GM12878 (cell line): ENCODE measurements around the gene FOXP4. TPM values are rescaled to one million over a fixed set of nuclear protein-coding genes. Genes with fewer than 3 reads are reported as not detected.

Source experiments
- ATAC-seq: fragments of 200-7000 bp; cut with Tn5 transposase; 3 replicates; pipeline ENCODE4 v1.9.1; 2020; ENCODE audit warnings: mild to moderate bottlenecking, moderate library complexity
- BruUV-seq: library from RNA; stranded (reverse); fragments of 400-500 nt; replicated peaks from 2 replicates; lab custom pipeline; 2021; lab: Mats Ljungman, UMichigan
- CTCF ChIA-PET: fragments of 300-600 bp; sonication (Branson Sonifier 250); formaldehyde crosslinking; extraction: SDS; loops from one replicate; lab custom pipeline; 2021; ENCODE audit warnings: inconsistent platforms; lab: Yijun Ruan, JAX
- POLR2A ChIA-PET: fragments of 350-600 bp; formaldehyde crosslinking; extraction: SDS; loops from one replicate; lab custom pipeline; 2021; ENCODE audit warnings: inconsistent platforms; lab: Charles Lee
- RAD21 ChIA-PET: fragments of 300-600 bp; sonication (Branson Sonifier 250); formaldehyde crosslinking; loops from one replicate; lab custom pipeline; 2023; ENCODE audit warnings: antibody characterized with exemption; ENCODE audit not compliant: unreplicated experiment; lab: Charles Lee
- SMC1A ChIA-PET: fragments of 300-600 bp; sonication (Branson Sonifier 250); formaldehyde crosslinking; loops from one replicate; lab custom pipeline; 2023; ENCODE audit not compliant: unreplicated experiment, uncharacterized antibody; lab: Charles Lee
- DNase-seq: peaks from one replicate; pipeline ENCODE4 v3.0.0-alpha.2; 2011; ENCODE audit warnings: low read depth, low spot score
- FAIRE-seq: peaks from 3 replicates; lab custom pipeline; 2011; peaks lifted over from hg19 to GRCh38; lab: Jason Lieb, UNC
- H2AFZ ChIP-seq: 2 replicates; pipeline ENCODE4 v1.6.0; 2011; ENCODE audit warnings: low read depth, low read length, control low read depth; ENCODE audit not compliant: control insufficient read depth
- H3K27ac ChIP-seq: 2 replicates; pipeline ENCODE4 v1.5.1; 2011; ENCODE audit warnings: control low read depth; ENCODE audit not compliant: control insufficient read depth, insufficient read depth
- H3K27me3 ChIP-seq, 2 experiments: replicated peaks in 1 of 2; 2 replicates each; pipeline versions ENCODE4 v1.6.0 to v1.6.1; 2011; ENCODE audit warnings: low read length in 1 of 2; ENCODE audit not compliant: control insufficient read depth in 2 of 2, insufficient read depth in 2 of 2
- H3K36me3 ChIP-seq, 2 experiments: 2 replicates each; pipeline ENCODE4 v1.5.1; 2011; ENCODE audit warnings: low read length in 1 of 2; ENCODE audit not compliant: control insufficient read depth in 2 of 2, insufficient read depth in 2 of 2
- H3K4me1 ChIP-seq: 2 replicates; pipeline ENCODE4 v1.6.1; 2011; ENCODE audit warnings: mild to moderate bottlenecking, low read length, moderate library complexity, mixed read lengths; ENCODE audit not compliant: control insufficient read depth, insufficient read depth
- H3K4me2 ChIP-seq: 2 replicates; pipeline ENCODE4 v1.6.0; 2011; ENCODE audit warnings: control low read depth; ENCODE audit not compliant: control insufficient read depth, insufficient read depth
- H3K4me3 ChIP-seq: fragments of 200-600 bp; sonication (generic); 2 replicates; pipeline ENCODE4 v1.5.1; 2016
- H3K79me2 ChIP-seq: 2 replicates; pipeline ENCODE4 v1.6.0; 2011; ENCODE audit warnings: low read length; ENCODE audit not compliant: control insufficient read depth, insufficient read depth
- H3K9ac ChIP-seq: 2 replicates; pipeline ENCODE4 v1.8.0; 2011; ENCODE audit warnings: low read length, control low read depth, mixed read lengths; ENCODE audit not compliant: control insufficient read depth, insufficient read depth
- H3K9me3 ChIP-seq: replicated peaks from 3 replicates; pipeline ENCODE4 v1.5.1; 2011; ENCODE audit warnings: mild to moderate bottlenecking, low read length; ENCODE audit not compliant: control insufficient read depth, insufficient read depth
- H4K20me1 ChIP-seq: 2 replicates; pipeline ENCODE4 v1.6.0; 2011; ENCODE audit not compliant: control insufficient read depth, insufficient read depth
- BRCA1 ChIP-seq: IDR thresholded peaks from 2 replicates; pipeline ENCODE4 v1.6.1; 2011; ENCODE audit warnings: low read depth, low read length, improper control_type of control experiment
- CBFB ChIP-seq: IDR thresholded peaks from 2 replicates; pipeline ENCODE4 v1.6.1; 2016; ENCODE audit warnings: antibody characterized with exemption, low read depth
- CEBPB ChIP-seq, 2 experiments: fragments of 150-350 bp in 1 of 2; IDR thresholded peaks; 2 replicates each; pipeline ENCODE4 v1.6.1; 2012 to 2014; ENCODE audit warnings: low read depth in 2 of 2, low read length in 2 of 2, borderline replicate concordance in 1 of 2, inconsistent platforms in 1 of 2
- CHD2 ChIP-seq: IDR thresholded peaks from 2 replicates; pipeline ENCODE4 v1.6.1; 2011; ENCODE audit warnings: low read depth, low read length, improper control_type of control experiment, borderline replicate concordance
- EGR1 ChIP-seq, 2 experiments: IDR thresholded peaks; 1 replicate in 1 of 2; 2 replicates in 1 of 2; pipeline ENCODE4 v1.6.1; 2011 to 2012; ENCODE audit warnings: low read depth in 2 of 2, low read length in 2 of 2, borderline replicate concordance in 1 of 2, mild to moderate bottlenecking in 1 of 2, moderate library complexity in 1 of 2
- ELK1 ChIP-seq: IDR thresholded peaks from 2 replicates; pipeline ENCODE4 v1.6.1; 2012; ENCODE audit warnings: low read depth, low read length, improper control_type of control experiment
- GATAD2B ChIP-seq: fragments of 450-650 bp; conservative IDR thresholded peaks from 2 replicates; pipeline ENCODE4 v1.6.1; 2017; ENCODE audit warnings: low read depth, mild to moderate bottlenecking, moderate library complexity
- LARP7 ChIP-seq: fragments of 450-650 bp; IDR thresholded peaks from 2 replicates; pipeline ENCODE4 v1.6.1; 2017; ENCODE audit warnings: mild to moderate bottlenecking
- POLR2A ChIP-seq: IDR thresholded peaks from 2 replicates; pipeline ENCODE4 v1.6.1; 2011; ENCODE audit warnings: low read depth, mild to moderate bottlenecking, low read length
- ZNF592 ChIP-seq: fragments of 450-650 bp; IDR thresholded peaks from 2 replicates; pipeline ENCODE4 v1.6.1; 2017; ENCODE audit warnings: mild to moderate bottlenecking, moderate library complexity
- ZNF687 ChIP-seq: fragments of 450-650 bp; IDR thresholded peaks from 2 replicates; pipeline ENCODE4 v1.6.1; 2017; ENCODE audit warnings: mild to moderate bottlenecking, moderate library complexity
- WGBS: methylation state at CpG from one replicate; pipeline ENCODE4 v1.1.6; 2016; ENCODE audit warnings: low lambda C conversion rate; ENCODE audit not compliant: insufficient replicate concordance, insufficient coverage; ENCODE audit errors: missing lambda C conversion rate; 5-methylcytosine and 5-hydroxymethylcytosine counted together
- in situ Hi-C: fragments of 300-500 bp; cut with MboI; formaldehyde crosslinking; loops from 9 replicates; pipeline ENCODE4 v1.14.3; 2018; ENCODE audit warnings: mixed read lengths
- intact Hi-C: fragments of 100-400 bp; cut with micrococcal nuclease; formaldehyde crosslinking; loops from one replicate; pipeline ENCODE4 v1.14.2; 2022; ENCODE audit not compliant: unreplicated experiment
- polyA plus RNA-seq, 11 experiments: library from polyadenylated mRNA; depleted of rRNA in 4 of 11; unstranded in 6 of 11; stranded (reverse) in 5 of 11; fragments of >200 nt; fragmentation: Nextera tagmentation in 4 of 11; fragmentation: Illumina TruSeq in 1 of 11; extraction: Ambion mirVana in 4 of 11; extraction: Trizol in 1 of 11; gene quantifications; 1 replicate in 1 of 11; 2 replicates in 10 of 11; pipeline versions ENCODE4 v1.2.1 to v1.2.3, GENCODE V29; 2011 to 2016; ENCODE audit warnings: inconsistent platforms in 2 of 11, missing spikeins in 2 of 11, low read depth in 1 of 11
- total RNA-seq, 4 experiments: library from RNA; depleted of rRNA in 3 of 4; stranded (reverse); fragments of >200 nt in 3 of 4; fragmentation: Illumina TruSeq in 1 of 4; extraction: Trizol in 1 of 4; gene quantifications; 2 replicates each; pipeline versions ENCODE4 v1.2.1 to v1.2.3, GENCODE V29; 2013 to 2021

FOXP4 gene
- total and polyA plus RNA-seq, 10 of the 15 experiments (the other 5 are each of a cell fraction or from before 2014, with no cell fraction given) = 0.31 to 46.1 (median 2.3) TPM

DNA sequence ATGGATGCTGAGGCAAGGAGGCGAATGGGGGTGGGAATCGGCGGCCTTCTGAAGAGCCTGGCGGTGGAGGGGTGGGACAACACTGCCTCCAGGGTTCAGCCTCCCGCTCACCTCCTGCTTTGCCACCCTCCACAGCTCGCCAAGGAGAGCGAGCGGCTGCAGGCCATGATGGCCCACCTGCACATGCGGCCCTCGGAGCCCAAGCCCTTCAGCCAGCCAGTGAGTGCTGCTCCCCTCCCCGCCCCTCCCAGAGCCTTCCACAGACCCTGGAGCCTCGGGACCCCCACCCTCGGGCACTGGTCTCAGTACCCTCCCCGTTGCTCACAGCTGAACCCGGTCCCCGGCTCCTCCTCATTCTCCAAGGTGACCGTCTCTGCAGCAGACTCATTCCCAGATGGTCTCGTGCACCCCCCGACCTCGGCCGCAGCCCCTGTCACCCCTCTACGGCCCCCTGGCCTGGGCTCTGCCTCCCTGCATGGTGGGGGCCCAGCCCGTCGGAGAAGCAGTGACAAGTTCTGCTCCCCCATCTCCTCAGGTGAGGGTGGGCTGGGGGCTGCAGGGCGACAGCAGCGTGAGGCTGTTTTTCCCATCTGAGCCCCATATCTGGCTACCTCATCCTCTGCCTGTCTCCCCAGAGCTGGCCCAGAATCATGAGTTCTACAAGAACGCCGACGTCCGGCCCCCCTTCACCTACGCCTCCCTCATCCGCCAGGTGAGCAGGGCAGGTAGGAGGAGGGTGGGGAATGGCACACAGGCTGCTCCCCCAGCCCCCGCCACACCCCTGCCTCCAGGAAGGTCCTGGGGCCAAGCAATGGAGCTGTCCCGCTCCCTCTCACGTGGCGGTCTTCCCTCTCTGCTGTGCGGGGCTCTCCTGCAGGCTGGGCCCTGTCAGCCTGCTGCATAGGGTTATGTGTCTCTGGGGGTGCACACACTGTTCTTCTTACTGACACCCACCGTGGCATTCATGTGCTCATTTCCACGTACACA lies 43.7 kb downstream of the FOXP4 start:
- no TSS peak for BruUV-seq
- Histone ChIP-seq H3K4me3 (no peak overlapping the region), H3K79me2 (no peaks in the 10 kb centered on the region), H3K27ac (no peak overlapping the region), H2AFZ (no peak overlapping the region), H4K20me1 (no peaks in the 10 kb centered on the region), H3K27me3 (no peaks in the 10 kb centered on the region), H3K36me3 (peaks cover 0 to 19% of the 10 kb centered on the region in 2 experiments; a peak in 3 of 4 replicates), H3K4me2 (no peak overlapping the region), H3K4me1 (no peaks in the 10 kb centered on the region), H3K9me3 (no peaks in the 10 kb centered on the region), H3K9ac (no peak overlapping the region)
- DNase-seq (no peak), FAIRE-seq (no peak), ATAC-seq (no peak)
- WGBS = 94% methylated on average over 34 of the region's 39 CpGs
- RAD21 ChIA-PET = interaction anchor here (1.0 to 7.8 kb wide), 5 partner anchors 100 to 166 kb away, joined by 3 to 57 read pairs (median 3); no protein-coding TSS in a partner anchor
- intact Hi-C loops = loop anchor here (5.0 kb wide), 2 partner anchors 43 to 58 kb away; partner anchors contain the start of gene FOXP4
- POLR2A ChIA-PET = interaction anchor here (0.6 kb wide), 1 partner anchor 123 kb away, joined by 7 read pairs; no protein-coding TSS in a partner anchor
- in situ Hi-C loops = loop anchor here (5.0 kb wide), 3 partner anchors 128 to 218 kb away; no protein-coding TSS in a partner anchor
- TF ChIP-seq ZNF687 = no peak
- no peak for TF ChIP-seq CEBPB (IDR thresholded peaks at IDR 0.05; ENCODE audit: borderline replicate concordance in 1 of 2, low read depth in 2 of 2, low read length in 2 of 2)
- no peak for TF ChIP-seq POLR2A
- no peak for TF ChIP-seq BRCA1
- no peak for TF ChIP-seq LARP7
- TF ChIP-seq EGR1 (IDR thresholded peaks at IDR 0.05; ENCODE audit: borderline replicate concordance in 1 of 2, low read depth in 2 of 2, low read length in 2 of 2) = no peak
- TF ChIP-seq ELK1 = no peak
- no peak for TF ChIP-seq ZNF592
- no peak for TF ChIP-seq GATAD2B
- TF ChIP-seq CBFB = no peak
- TF ChIP-seq CHD2 = no peak
- SMC1A ChIA-PET = interaction anchor here (0.9 to 4.7 kb wide), 6 partner anchors 35 to 164 kb away, joined by 3 to 34 read pairs (median 3); no protein-coding TSS in a partner anchor
- CTCF ChIA-PET = interaction anchor here (0.9 to 8.1 kb wide), 8 partner anchors 13 to 165 kb away, joined by 3 to 117 read pairs (median 4); no protein-coding TSS in a partner anchor
